Measurements from ENCODE around the gene ABCD3. TPM values are rescaled to one million over a fixed set of nuclear protein-coding genes. Genes with fewer than 3 reads are reported as not detected.
"Not testable (repeated sequence)": the region's sequence is repeated elsewhere in the genome, so short reads cannot be mapped to it uniquely, and the experiment has no call there.

The ABCD3 gene
- polyA plus RNA-seq, 2 of the 4 experiments (the other 2 are of a cell fraction): 31.3 to 44.8 TPM

DNA sequence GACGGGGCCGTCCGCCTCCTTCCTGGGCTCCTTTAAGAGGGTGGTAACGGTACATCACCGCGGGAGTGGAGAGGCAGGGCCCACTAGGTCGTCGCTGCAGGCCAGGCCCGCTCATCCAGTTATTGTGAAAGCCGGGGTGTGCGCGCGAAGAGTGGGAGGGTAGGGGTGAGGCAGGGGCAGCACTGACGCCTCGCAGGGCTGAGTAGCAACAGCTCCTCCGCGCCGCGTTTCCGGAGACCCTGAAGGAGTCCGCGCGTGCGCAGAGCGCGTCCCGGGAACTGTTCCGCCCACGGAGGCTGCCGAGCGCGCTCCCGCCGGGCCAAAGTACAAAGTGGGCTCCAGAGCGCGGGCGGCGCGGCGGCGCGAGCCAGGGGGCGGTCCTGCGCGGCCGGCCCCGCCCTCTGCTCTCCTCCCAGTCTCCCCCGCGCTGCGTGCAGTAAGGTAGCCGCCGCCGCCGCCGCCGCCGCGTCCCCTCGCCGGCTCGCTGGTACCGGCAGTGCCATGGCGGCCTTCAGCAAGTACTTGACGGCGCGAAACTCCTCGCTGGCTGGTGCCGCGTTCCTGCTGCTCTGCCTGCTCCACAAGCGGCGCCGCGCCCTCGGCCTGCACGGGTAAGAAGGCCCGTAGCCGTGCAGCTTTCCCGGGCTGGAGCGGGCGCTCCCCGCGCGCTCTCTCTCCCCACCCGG is at the start of gene ABCD3 (continued):
- TF ChIP-seq JUN (IDR thresholded peaks at IDR 0.05): peak; percentile 36 to 64; a peak in 3 of 5 replicates

DNA sequence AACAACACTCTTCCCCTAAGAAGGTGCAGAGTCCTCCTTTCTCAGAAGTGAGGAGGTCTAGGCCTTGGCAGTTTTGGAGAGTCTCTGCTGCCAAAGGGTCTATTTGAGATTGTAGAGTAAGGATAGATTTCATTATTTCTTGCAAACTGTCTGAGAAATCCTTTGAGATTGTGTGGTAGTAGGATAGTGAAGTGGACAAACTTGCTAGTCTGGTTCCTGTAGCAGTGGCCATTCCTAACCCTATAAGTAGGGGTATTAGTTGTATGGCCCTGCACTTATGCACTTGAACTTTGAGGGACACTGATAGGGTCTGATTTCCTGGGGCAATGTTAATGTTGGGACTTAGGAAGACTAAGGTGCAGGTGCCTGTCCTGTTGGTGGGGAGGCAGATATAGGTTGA is 45.4 kb upstream of the ABCD3 start:
- CTCF ChIA-PET: not testable (repeated sequence)

DNA sequence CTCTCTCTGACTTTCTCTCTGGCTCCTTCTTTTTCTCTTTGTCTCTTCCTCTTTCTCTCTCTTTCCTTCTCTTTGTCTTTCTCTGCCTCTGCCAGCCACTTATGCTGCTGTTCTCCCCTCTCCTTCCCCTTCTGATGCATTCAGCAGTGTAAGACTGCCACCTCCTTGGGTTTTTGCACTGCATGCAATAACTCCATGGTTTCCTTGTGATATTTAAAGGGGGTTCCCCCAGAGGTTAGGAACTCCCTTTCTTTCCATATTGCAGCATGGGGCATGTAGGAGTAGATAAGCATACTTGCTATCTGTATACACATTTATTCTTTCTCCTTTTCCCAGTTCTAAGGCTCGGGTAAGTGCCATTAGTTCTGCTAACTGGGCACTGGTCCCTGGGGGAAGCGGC is 44.9 kb upstream of the ABCD3 start:
- H3K27ac ChIP-seq; H3K4me3 ChIP-seq; CTCF ChIA-PET; H3K4me2 ChIP-seq; POLR2A ChIA-PET; ATAC-seq; FAIRE-seq; H3K9me3 ChIP-seq; DNase-seq (ENCODE audit: low read depth in 1 of 2, low spot score in 1 of 2): not testable (repeated sequence)
- peaks cover 15% of the 10 kb centered on the region for H3K4me1 ChIP-seq
- WGBS (ENCODE audit: missing lambda C conversion rate): 84% methylated on average over 2 of the region's 2 CpGs

More for the DNA sequence above, 45.4 kb upstream of the ABCD3 start:
- ATAC-seq; H3K4me3 ChIP-seq; DNase-seq (ENCODE audit: low read depth in 1 of 2, low spot score in 1 of 2); POLR2A ChIA-PET; H3K9me3 ChIP-seq; H3K27ac ChIP-seq; H3K4me2 ChIP-seq; FAIRE-seq: not testable (repeated sequence)
- peaks cover 15% of the 10 kb centered on the region for H3K4me1 ChIP-seq

DNA sequence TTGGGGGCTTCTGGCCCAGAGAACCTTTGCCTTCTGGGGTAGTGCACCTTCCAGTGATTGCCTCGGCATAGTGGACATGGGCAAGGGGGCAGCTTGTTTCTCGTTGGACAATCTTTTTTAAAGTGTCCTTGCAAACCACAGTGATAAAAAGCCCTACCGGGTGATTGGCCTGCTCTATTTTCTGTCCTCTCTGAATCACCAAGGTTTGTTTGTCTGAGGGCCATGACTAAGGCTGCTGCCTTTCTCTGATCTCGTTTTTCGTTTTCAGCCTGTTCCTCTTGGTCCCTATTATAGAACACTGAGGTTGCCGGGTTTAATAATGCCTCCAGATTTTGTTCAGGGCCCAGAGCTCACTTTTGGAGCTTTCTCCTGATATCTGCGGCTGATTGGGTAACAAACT is 42.5 kb upstream of the ABCD3 start:
- 16% methylated on average over 7 of the region's 7 CpGs for WGBS (ENCODE audit: missing lambda C conversion rate)
- CTCF ChIA-PET: interaction anchor here (0.9 to 1.8 kb wide), 4 partner anchors 8 to 350 kb away, joined by 3 to 5 read pairs (median 4); no protein-coding TSS in a partner anchor
- not testable (repeated sequence) for H3K4me3 ChIP-seq; ATAC-seq; FAIRE-seq; H3K9me3 ChIP-seq; TF ChIP-seq FOSL2 (IDR thresholded peaks at IDR 0.05)
- peak; percentile 35; the same call in 1 of the 2 replicates for TF ChIP-seq FOSL2 (CRISPR knock-in tag; IDR thresholded peaks at IDR 0.05)
- Histone ChIP-seq H3K27ac (peak overlapping the region; percentile 64 to 84), H3K4me1 (peaks cover 15% of the 10 kb centered on the region), H3K4me2 (peak overlapping the region; percentile 60)
- POLR2A ChIA-PET: interaction anchor here (1.5 kb wide), 1 partner anchor 42 kb away, joined by 5 read pairs; no protein-coding TSS in a partner anchor
- peak in 1 of 2 experiments; percentile 19 for DNase-seq (ENCODE audit: low read depth in 1 of 2, low spot score in 1 of 2)

DNA sequence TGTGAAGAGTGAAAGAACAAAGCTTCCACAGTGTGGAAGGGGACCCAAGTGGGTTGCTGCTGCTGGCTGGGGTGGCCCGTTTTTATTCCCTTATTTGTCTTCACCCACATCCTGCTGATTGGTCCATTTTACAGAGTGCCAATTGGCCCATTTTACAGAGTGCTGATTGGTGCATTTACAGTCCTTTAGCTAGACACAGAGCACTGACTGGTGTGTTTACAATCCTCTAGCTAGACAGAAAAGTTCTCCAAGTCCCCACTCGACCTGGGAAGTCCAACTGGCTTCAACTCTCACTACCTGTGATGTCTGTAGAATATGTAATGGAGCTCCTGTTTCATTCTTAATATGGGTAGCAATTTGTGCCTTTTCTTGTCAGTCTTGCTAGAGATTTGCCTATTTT is 39.7 kb upstream of the ABCD3 start:
- H3K4me1 ChIP-seq: peaks cover 31% of the 10 kb centered on the region
- FAIRE-seq; ATAC-seq; POLR2A ChIA-PET; H3K9me3 ChIP-seq; H3K4me2 ChIP-seq; H3K27ac ChIP-seq; DNase-seq (ENCODE audit: low read depth in 1 of 2, low spot score in 1 of 2); H3K4me3 ChIP-seq: not testable (repeated sequence)
- WGBS (ENCODE audit: missing lambda C conversion rate): 46% methylated on average over 2 of the region's 2 CpGs
- CTCF ChIA-PET: interaction anchor here (0.6 to 1.6 kb wide), 2 partner anchors 42 to 45 kb away, joined by 4 to 6 read pairs; no protein-coding TSS in a partner anchor

DNA sequence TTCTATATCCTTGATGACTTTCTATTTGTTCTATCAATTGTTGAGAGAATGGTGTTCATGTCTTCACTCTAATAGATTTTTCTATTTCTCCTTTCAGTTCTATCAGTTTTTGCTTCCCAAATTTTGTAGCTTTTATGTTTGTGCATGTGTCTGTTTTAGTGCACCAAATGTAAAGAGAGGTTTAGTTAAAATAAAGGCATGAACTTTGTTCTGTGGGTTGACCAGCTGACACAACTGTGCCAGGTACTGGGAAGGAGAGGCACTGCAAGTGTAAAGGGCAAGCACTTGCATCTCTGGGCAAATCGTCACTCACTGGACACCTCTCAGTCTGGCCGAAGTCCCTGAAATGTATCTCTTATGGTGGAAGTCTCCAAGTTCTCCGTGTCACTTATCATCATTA is 38.6 kb upstream of the ABCD3 start:
- no peak overlapping the region for H3K4me2 ChIP-seq
- FAIRE-seq: no peak
- TF ChIP-seq NR3C1 (IDR thresholded peaks at IDR 0.05) (no peak), EHF (CRISPR knock-in tag; IDR thresholded peaks at IDR 0.05) (no peak)
- no peak for DNase-seq (ENCODE audit: low read depth in 1 of 2, low spot score in 1 of 2)
- no peak overlapping the region for H3K27ac ChIP-seq
- ATAC-seq: no peak
- 88% methylated on average over 3 of the region's 3 CpGs for WGBS (ENCODE audit: missing lambda C conversion rate)
- peaks cover 37% of the 10 kb centered on the region for H3K4me1 ChIP-seq
- H3K9me3 ChIP-seq: no peaks in the 10 kb centered on the region
- H3K4me3 ChIP-seq: no peak overlapping the region
- ChIA-PET CTCF (interaction anchor here (1.0 to 1.6 kb wide), 3 partner anchors 44 to 318 kb away, joined by 4 to 6 read pairs (median 6); no protein-coding TSS in a partner anchor), POLR2A (no interaction called here)

DNA sequence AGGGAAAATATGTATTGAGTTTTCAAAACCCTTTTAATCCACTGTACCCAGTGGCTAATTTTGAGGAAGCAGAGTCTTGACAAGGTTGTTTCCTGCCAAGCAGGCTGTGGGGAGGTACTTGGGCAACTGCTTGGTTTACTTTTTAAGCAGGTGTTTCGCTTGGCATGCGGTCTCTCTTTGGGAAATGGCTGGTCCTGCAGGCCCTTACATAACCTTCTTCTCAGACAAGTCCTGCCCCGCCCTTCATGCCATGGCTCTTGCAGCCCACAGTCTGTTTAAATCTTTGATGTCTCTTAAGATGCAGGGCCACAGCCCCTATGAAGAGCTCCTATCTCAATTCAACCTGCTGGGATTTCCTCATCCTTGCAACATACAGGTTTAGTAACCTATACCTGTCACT is 36.0 kb upstream of the ABCD3 start:
- H3K4me1 ChIP-seq: peaks cover 33% of the 10 kb centered on the region
- no peak for FAIRE-seq
- no peak overlapping the region for H3K4me3 ChIP-seq
- 80% methylated on average over 3 of the region's 3 CpGs for WGBS (ENCODE audit: missing lambda C conversion rate)
- H3K27ac ChIP-seq: peak overlapping the region; percentile 56 to 79
- no peak for TF ChIP-seq RFX5 (IDR thresholded peaks at IDR 0.05)
- TF ChIP-seq BHLHE40 (IDR thresholded peaks at IDR 0.05; ENCODE audit: low read depth, low read length): no peak
- no peak for TF ChIP-seq POLR2AphosphoS2 (conservative IDR thresholded peaks at IDR 0.05; ENCODE audit: low read length)
- TF ChIP-seq NR3C1 (IDR thresholded peaks at IDR 0.05): no peak
- TF ChIP-seq CEBPB (IDR thresholded peaks at IDR 0.05): no peak
- no peak for TF ChIP-seq ZC3H11A (IDR thresholded peaks at IDR 0.05)
- TF ChIP-seq RAD21 (conservative IDR thresholded peaks at IDR 0.05 in 1 of 2, IDR thresholded peaks at IDR 0.05 in 1 of 2): no peak
- TF ChIP-seq RNF2 (IDR thresholded peaks at IDR 0.05; ENCODE audit: borderline replicate concordance, low read depth): no peak
- no peak for TF ChIP-seq RCOR1 (IDR thresholded peaks at IDR 0.05; ENCODE audit: low read depth, low read length)
- TF ChIP-seq KDM5A (IDR thresholded peaks at IDR 0.05): no peak
- no peak for TF ChIP-seq HEYL (CRISPR knock-in tag; IDR thresholded peaks at IDR 0.05)
- no peak for TF ChIP-seq CBX8 (IDR thresholded peaks at IDR 0.05)
- 0 out of 3 replicates have a peak, but pooled peaks cover 2% of the 10 kb centered on the region for H3K9me3 ChIP-seq
- ATAC-seq: no peak
- ChIA-PET CTCF (interaction anchor here (0.7 to 1.3 kb wide), 2 partner anchors 81 to 1642 kb away, joined by 3 to 4 read pairs; no protein-coding TSS in a partner anchor), POLR2A (no interaction called here)
- H3K4me2 ChIP-seq: peak overlapping the region; percentile 32; the same call in 2 of the 3 replicates
- DNase-seq (ENCODE audit: low read depth in 1 of 2, low spot score in 1 of 2): no peak

All from A549 (cell line).